Measurements from ENCODE around the gene SCAF11. TPM values are rescaled to one million over a fixed set of nuclear protein-coding genes. Genes with fewer than 3 reads are reported as not detected.

Gene SCAF11
- total and polyA plus RNA-seq, 11 donors: 26.4 to 148 (median 85.7) TPM

- DNase-seq: no peak
- H3K4me1 ChIP-seq: peaks cover 0 to 4% (median 0%) of the 10 kb centered on the region in 12 donors
- no peak overlapping the region for H3K27ac ChIP-seq
- peaks cover 0 to 12% (median 0%) of the 10 kb centered on the region in 12 donors for H3K9me3 ChIP-seq
- no peaks in the 10 kb centered on the region for H3K27me3 ChIP-seq
- ATAC-seq: no peak
- H3K4me3 ChIP-seq: no peak overlapping the region
- intact Hi-C loops (cut with DNase I): no loop called here
- 99 to 100% (median 100%) methylated on average over 1 of the region's 1 CpG for WGBS, 4 donors
- H3K36me3 ChIP-seq: peaks cover 0 to 24% (median 10%) of the 10 kb centered on the region in 9 donors
- TF ChIP-seq CTCF (IDR thresholded peaks at IDR 0.05) (no peak), POLR2A (IDR thresholded peaks at IDR 0.05) (no peak)
These were observed 103.7 kb downstream of the SCAF11 start for GRCh38 chr12:45886685-45887084.

- H3K9me3 ChIP-seq: peaks cover 0 to 12% (median 0%) of the 10 kb centered on the region in 12 donors
- intact Hi-C loops (cut with DNase I): no loop called here
- TF ChIP-seq POLR2A (IDR thresholded peaks at IDR 0.05) (no peak), CTCF (IDR thresholded peaks at IDR 0.05) (no peak)
- no peak overlapping the region for H3K27ac ChIP-seq
- 97 to 100% (median 100%) methylated on average over 1 of the region's 1 CpG for WGBS, 4 donors
- peaks cover 0 to 21% (median 8%) of the 10 kb centered on the region in 9 donors for H3K36me3 ChIP-seq
- DNase-seq: no peak
- no peak overlapping the region for H3K4me3 ChIP-seq
- peaks cover 0 to 27% (median 18%) of the 10 kb centered on the region in 12 donors for H3K4me1 ChIP-seq
- no peaks in the 10 kb centered on the region for H3K27me3 ChIP-seq
- ATAC-seq: no peak
These were observed 107.2 kb downstream of the SCAF11 start for GRCh38 chr12:45883187-45883586.

- H3K27ac ChIP-seq: no peak overlapping the region
- TF ChIP-seq CTCF (IDR thresholded peaks at IDR 0.05) (no peak), POLR2A (IDR thresholded peaks at IDR 0.05) (no peak)
- intact Hi-C loops (cut with DNase I): no loop called here
- no peaks in the 10 kb centered on the region for H3K27me3 ChIP-seq
- no peak for ATAC-seq
- no peak for DNase-seq
- H3K4me1 ChIP-seq: peaks cover 0 to 33% (median 19%) of the 10 kb centered on the region in 12 donors
- WGBS, 4 donors: 58 to 69% (median 62%) methylated on average over 2 of the region's 2 CpGs
- H3K4me3 ChIP-seq: no peak overlapping the region
- peaks cover 0 to 28% (median 6%) of the 10 kb centered on the region in 9 donors for H3K36me3 ChIP-seq
- peaks cover 0 to 9% (median 0%) of the 10 kb centered on the region in 12 donors for H3K9me3 ChIP-seq
These were observed 109.8 kb downstream of the SCAF11 start for GRCh38 chr12:45880533-45880932.

- H3K9me3 ChIP-seq: peaks cover 0 to 11% (median 0%) of the 10 kb centered on the region in 12 donors
- peaks cover 0 to 33% (median 11%) of the 10 kb centered on the region in 9 donors for H3K36me3 ChIP-seq
- H3K4me1 ChIP-seq: peaks cover 0 to 33% (median 19%) of the 10 kb centered on the region in 12 donors
- ATAC-seq (no peak), DNase-seq (no peak)
- H3K27ac ChIP-seq: peak overlapping the region in 6 of 12 donors; percentile 15 to 33 (median 23)
- 78 to 85% (median 83%) methylated on average over 2 of the region's 2 CpGs for WGBS, 4 donors
- H3K27me3 ChIP-seq: no peaks in the 10 kb centered on the region
- TF ChIP-seq CTCF (IDR thresholded peaks at IDR 0.05) (no peak), POLR2A (IDR thresholded peaks at IDR 0.05) (no peak)
- intact Hi-C loops (cut with DNase I): no loop called here
- no peak overlapping the region for H3K4me3 ChIP-seq
These were observed 110.9 kb downstream of the SCAF11 start for GRCh38 chr12:45879363-45879895.

Measured in heart left ventricle (tissue), 16 donors.